ENCODE measurements around the gene TMEM61.
"Not testable (repeated sequence)": the region's sequence is repeated elsewhere in the genome, so short reads cannot be mapped to it uniquely, and the experiment has no call there.

GRCh38 chr1:55024163-55024562, 43.7 kb downstream of the TMEM61 start:
- TF ChIP-seq CTCF (IDR thresholded peaks at IDR 0.05; ENCODE audit: low read depth, low read length); EZH2phosphoT487 (IDR thresholded peaks at IDR 0.05; ENCODE audit: low read depth): not testable (repeated sequence)

Measured in OCI-LY3 (cell line).